ENCODE results near the gene TSPAN19.

- TF ChIP-seq EZH2 (IDR thresholded peaks at IDR 0.05; ENCODE audit: insufficient read depth, poor library complexity, severe bottlenecking) = no peak
- TF ChIP-seq EZH2phosphoT487 (IDR thresholded peaks at IDR 0.05; ENCODE audit: insufficient read depth, low read depth) = no peak
Observed at GRCh38 chr12:85017618-85018017, 18.5 kb downstream of the TSPAN19 start.
